Measurements from ENCODE around the gene NVL. TPM values are rescaled to one million over a fixed set of nuclear protein-coding genes. Genes with fewer than 3 reads are reported as not detected.

NVL gene
- total and polyA plus RNA-seq, 2 of the 8 experiments (the other 6 are each of a cell fraction or from before 2014, with no cell fraction given), result 22.7 to 45.8 TPM

- POLR2A ChIA-PET (ENCODE audit: partially characterized antibody), result no interaction called here
- H2BK120ac ChIP-seq (replicated peaks; ENCODE audit: low read depth, low read length), result no peak overlapping the region
- no peak overlapping the region for H3K23ac ChIP-seq (ENCODE audit: insufficient read length)
- TF ChIP-seq SIRT6 (IDR thresholded peaks at IDR 0.05; ENCODE audit: low read length) (no peak), SP1 (IDR thresholded peaks at IDR 0.05; ENCODE audit: low read depth, low read length) (no peak)
Observed at GRCh38 chr1:224258351-224258750, 71.6 kb downstream of the NVL start.

More at GRCh38 chr1:224258351-224258750, 71.6 kb downstream of the NVL start:
- H3K4me1 ChIP-seq (replicated peaks in 1 of 4; ENCODE audit: control insufficient read depth in 3 of 4, insufficient read depth in 4 of 4, low read length in 3 of 4), result peaks cover 0 to 12% (median 3%) of the 10 kb centered on the region in 4 experiments; a peak in 4 of 7 replicates
- no peak overlapping the region for H2BK15ac ChIP-seq (ENCODE audit: low read length)
- FAIRE-seq (no peak), DNase-seq (ENCODE audit: low read depth in 1 of 2, low spot score in 2 of 2) (no peak)
- H2AFZ ChIP-seq (ENCODE audit: low read length), result no peak overlapping the region
- H2BK5ac ChIP-seq (ENCODE audit: low read depth, low read length), result no peak overlapping the region
- no peak overlapping the region for H3K14ac ChIP-seq (ENCODE audit: insufficient read length)
- no peak overlapping the region for H3K4me3 ChIP-seq (ENCODE audit: extremely low read depth in 1 of 4, insufficient read depth in 2 of 4, low read depth in 3 of 4, low read length in 4 of 4)
- no peak overlapping the region for H3K9ac ChIP-seq (replicated peaks in 1 of 4; ENCODE audit: extremely low read depth in 1 of 4, low read depth in 3 of 4, low read length in 3 of 4)
- no peaks in the 10 kb centered on the region for H3K9me3 ChIP-seq (ENCODE audit: insufficient read depth in 2 of 2, low read depth in 1 of 2, low read length in 1 of 2)
- CTCF ChIA-PET (ENCODE audit: partially characterized antibody), result interaction anchor here (0.9 kb wide), 1 partner anchor 47 kb away, joined by 3 read pairs; no protein-coding TSS in a partner anchor
- H2AK5ac ChIP-seq (ENCODE audit: low read depth, low read length), result no peak overlapping the region
- no peaks in the 10 kb centered on the region for H4K20me1 ChIP-seq (replicated peaks in 1 of 2; ENCODE audit: control insufficient read depth in 1 of 2, insufficient read depth in 2 of 2, low read length in 2 of 2)
- H4K91ac ChIP-seq (replicated peaks; ENCODE audit: insufficient read length, low read length), result no peak overlapping the region
- H4K5ac ChIP-seq (ENCODE audit: insufficient read length, low read depth, low read length), result no peak overlapping the region
- no peak overlapping the region for H3K56ac ChIP-seq (replicated peaks; ENCODE audit: insufficient read length, low read depth, low read length)
- no peak overlapping the region for H2BK20ac ChIP-seq (ENCODE audit: low read length)
- H3K36me3 ChIP-seq (ENCODE audit: control insufficient read depth in 2 of 4, insufficient read depth in 4 of 4, low read length in 3 of 4), result peaks cover 0 to 3% (median 0%) of the 10 kb centered on the region in 4 experiments; a peak in 1 of 8 replicates
- H4K8ac ChIP-seq (ENCODE audit: extremely low read depth, insufficient read depth, low read length), result no peak overlapping the region
- no peaks in the 10 kb centered on the region for H3K79me1 ChIP-seq (ENCODE audit: low read depth, low read length)
- H3K27me3 ChIP-seq (replicated peaks in 1 of 4; ENCODE audit: control insufficient read depth in 3 of 4, extremely low read depth in 1 of 4, insufficient read depth in 3 of 4, low read length in 3 of 4), result no peaks in the 10 kb centered on the region
- no peak overlapping the region for H3K27ac ChIP-seq (ENCODE audit: low read depth, low read length)
- peaks cover 2% of the 10 kb centered on the region; the same call in 1 of the 2 replicates for H3K23me2 ChIP-seq (ENCODE audit: low read depth, low read length)
- 92% methylated on average over 1 of the region's 1 CpG; no CpG with 5 or more reads in 1 of the 2 experiments for WGBS, 2 experiments (ENCODE audit: extremely low coverage in 1 of 2, insufficient coverage in 1 of 2, insufficient read length in 1 of 2, insufficient replicate concordance in 2 of 2, low coverage in 1 of 2, low lambda C conversion rate in 2 of 2, missing lambda C conversion rate in 1 of 2)
- no peak overlapping the region for H3K4ac ChIP-seq (replicated peaks; ENCODE audit: insufficient read length, low read depth, low read length)
- no peak overlapping the region for H3K18ac ChIP-seq (ENCODE audit: extremely low read depth, low read length)
- no peak overlapping the region for H3K4me2 ChIP-seq (ENCODE audit: insufficient read depth in 1 of 2, low read depth in 2 of 2, low read length in 2 of 2)
- H2BK12ac ChIP-seq (ENCODE audit: low read depth, low read length), result no peak overlapping the region
- H3K79me2 ChIP-seq (ENCODE audit: control insufficient read depth in 1 of 2, insufficient read depth in 2 of 2, low read length in 2 of 2), result no peaks in the 10 kb centered on the region

Data from H1 (cell line).